Nephron (organoid): ENCODE data around the gene MSI2.

Experiments
- H3K27ac Mint-ChIP-seq, 3 experiments: 2 replicates each; pipeline ENCODE4 v1.8.0; 2020; ENCODE audit warnings: mixed read lengths in 3 of 3, mild to moderate bottlenecking in 2 of 3, moderate library complexity in 1 of 3
- H3K27me3 Mint-ChIP-seq: 2 replicates; pipeline ENCODE4 v1.8.0; 2021; ENCODE audit warnings: low read depth, mild to moderate bottlenecking, moderate library complexity, mixed read lengths
- H3K36me3 Mint-ChIP-seq: 2 replicates; pipeline ENCODE4 v1.8.0; 2020; ENCODE audit warnings: low read depth, mixed read lengths
- H3K4me1 Mint-ChIP-seq: 2 replicates; pipeline ENCODE4 v1.8.0; 2020; ENCODE audit warnings: mixed read lengths
- H3K4me3 Mint-ChIP-seq, 3 experiments: 2 replicates each; pipeline ENCODE4 v1.8.0; 2020; ENCODE audit warnings: mild to moderate bottlenecking in 3 of 3, mixed read lengths in 3 of 3, moderate library complexity in 2 of 3
- H3K9me3 Mint-ChIP-seq: 2 replicates; pipeline ENCODE4 v1.8.0; 2020; ENCODE audit warnings: mixed read lengths
- TF ChIP-seq, protein P1 (sequence below), 3 experiments: fragments of 200-600 bp; sonication (generic); IDR thresholded peaks; one replicate each; pipeline ENCODE4 v1.5.0; 2021; ENCODE audit warnings: antibody characterized with exemption in 3 of 3; ENCODE audit not compliant: unreplicated experiment in 3 of 3

The MSI2 gene

DNA sequence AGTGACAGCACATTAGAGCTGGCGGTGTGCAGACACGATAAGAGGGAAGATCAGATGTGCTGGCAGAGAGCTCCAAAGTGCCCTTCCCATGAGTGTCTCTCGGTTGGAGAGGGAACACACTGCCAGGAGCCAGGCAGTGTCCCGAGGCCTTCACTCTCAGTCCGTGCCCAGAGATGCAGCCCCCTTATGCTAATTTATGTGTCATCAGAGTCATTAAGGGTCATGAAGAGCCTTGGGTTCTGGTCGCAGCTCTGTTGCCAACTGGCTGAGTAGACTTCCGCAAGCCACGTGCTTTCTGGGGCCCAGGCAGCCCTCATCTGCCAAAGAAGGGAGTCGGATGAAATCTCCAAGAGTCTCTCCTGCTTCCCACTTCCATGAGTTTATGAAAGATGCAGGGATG lies 232.5 kb downstream of the MSI2 start:
- Mint-ChIP-seq H3K27ac (peak overlapping the region in 2 of 3 experiments; percentile 43 to 61), H3K4me3 (no peak overlapping the region), H3K9me3 (no peaks in the 10 kb centered on the region), H3K36me3 (no peaks in the 10 kb centered on the region), H3K27me3 (peaks cover 96% of the 10 kb centered on the region), H3K4me1 (peaks cover 74% of the 10 kb centered on the region)
- TF ChIP-seq, protein P1, sequence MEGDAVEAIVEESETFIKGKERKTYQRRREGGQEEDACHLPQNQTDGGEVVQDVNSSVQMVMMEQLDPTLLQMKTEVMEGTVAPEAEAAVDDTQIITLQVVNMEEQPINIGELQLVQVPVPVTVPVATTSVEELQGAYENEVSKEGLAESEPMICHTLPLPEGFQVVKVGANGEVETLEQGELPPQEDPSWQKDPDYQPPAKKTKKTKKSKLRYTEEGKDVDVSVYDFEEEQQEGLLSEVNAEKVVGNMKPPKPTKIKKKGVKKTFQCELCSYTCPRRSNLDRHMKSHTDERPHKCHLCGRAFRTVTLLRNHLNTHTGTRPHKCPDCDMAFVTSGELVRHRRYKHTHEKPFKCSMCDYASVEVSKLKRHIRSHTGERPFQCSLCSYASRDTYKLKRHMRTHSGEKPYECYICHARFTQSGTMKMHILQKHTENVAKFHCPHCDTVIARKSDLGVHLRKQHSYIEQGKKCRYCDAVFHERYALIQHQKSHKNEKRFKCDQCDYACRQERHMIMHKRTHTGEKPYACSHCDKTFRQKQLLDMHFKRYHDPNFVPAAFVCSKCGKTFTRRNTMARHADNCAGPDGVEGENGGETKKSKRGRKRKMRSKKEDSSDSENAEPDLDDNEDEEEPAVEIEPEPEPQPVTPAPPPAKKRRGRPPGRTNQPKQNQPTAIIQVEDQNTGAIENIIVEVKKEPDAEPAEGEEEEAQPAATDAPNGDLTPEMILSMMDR (IDR thresholded peaks at IDR 0.05; ENCODE audit: unreplicated experiment in 3 of 3): no peak

DNA sequence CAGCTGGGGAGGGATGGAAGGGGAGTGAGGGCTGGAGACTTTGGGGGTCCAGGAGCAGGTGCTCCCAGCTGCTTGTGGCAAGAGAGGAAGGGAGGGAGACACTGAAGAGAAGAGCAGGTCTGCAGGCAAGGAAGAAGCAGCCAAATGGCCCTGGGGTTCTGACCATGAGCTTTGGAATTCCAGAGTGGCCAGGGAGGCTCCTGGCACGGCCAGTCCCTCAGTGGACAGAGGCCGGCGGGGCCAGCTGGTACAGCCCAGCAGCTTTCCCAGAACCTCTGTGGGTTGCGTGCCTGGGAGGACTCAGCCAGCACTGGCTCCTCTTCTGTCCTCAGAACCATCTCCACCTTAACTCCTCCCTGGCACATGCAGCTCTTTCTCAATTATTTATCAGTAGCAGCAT lies 233.0 kb downstream of the MSI2 start:
- Mint-ChIP-seq H3K27ac (peak overlapping the region; percentile 33 to 61 (median 43)), H3K27me3 (peaks cover 96% of the 10 kb centered on the region), H3K36me3 (no peaks in the 10 kb centered on the region), H3K4me1 (peaks cover 70% of the 10 kb centered on the region), H3K9me3 (no peaks in the 10 kb centered on the region), H3K4me3 (no peak overlapping the region)
- TF ChIP-seq, protein P1 (IDR thresholded peaks at IDR 0.05; ENCODE audit: unreplicated experiment in 3 of 3): no peak

DNA sequence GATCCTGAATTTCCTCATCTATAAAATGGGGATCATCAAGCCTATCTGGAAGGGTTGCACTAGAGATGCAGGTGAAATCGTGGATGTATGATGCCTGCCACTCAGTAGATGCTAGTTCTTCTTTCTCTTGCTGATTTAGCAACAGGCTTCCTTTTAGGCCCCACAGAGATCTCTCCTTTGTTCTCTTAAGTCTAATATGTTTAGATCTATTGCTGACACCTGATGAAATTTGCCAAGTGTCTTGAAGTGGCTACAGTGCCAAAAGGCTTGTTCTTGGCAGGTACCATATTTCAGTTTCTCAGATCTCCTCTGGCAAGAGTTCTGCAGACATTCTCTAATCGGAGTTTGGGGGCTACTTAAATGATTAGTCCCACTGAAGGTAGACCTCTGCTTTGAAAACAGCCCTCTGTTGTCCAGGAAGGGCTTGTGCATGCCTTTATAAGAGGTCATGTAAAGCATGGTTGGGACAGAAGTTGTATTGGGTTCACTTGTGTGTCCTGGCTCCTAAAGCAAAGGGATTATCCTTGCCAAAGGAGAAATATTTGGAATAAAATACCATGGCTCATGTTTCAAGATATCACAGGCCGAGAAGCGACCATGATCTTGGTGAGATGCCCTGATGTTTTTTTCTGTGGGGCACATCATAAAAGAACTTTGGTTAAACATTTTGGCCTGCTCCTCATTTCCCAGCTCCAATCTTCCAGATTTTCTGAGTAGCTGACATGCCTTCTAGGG lies 234.0 kb downstream of the MSI2 start:
- Mint-ChIP-seq H3K4me3 (no peak overlapping the region), H3K27ac (peak overlapping the region; percentile 7 to 47 (median 33)), H3K36me3 (no peaks in the 10 kb centered on the region), H3K9me3 (no peaks in the 10 kb centered on the region), H3K27me3 (peaks cover 92% of the 10 kb centered on the region), H3K4me1 (peaks cover 61% of the 10 kb centered on the region)
- TF ChIP-seq, protein P1 (IDR thresholded peaks at IDR 0.05; ENCODE audit: unreplicated experiment in 3 of 3): no peak

DNA sequence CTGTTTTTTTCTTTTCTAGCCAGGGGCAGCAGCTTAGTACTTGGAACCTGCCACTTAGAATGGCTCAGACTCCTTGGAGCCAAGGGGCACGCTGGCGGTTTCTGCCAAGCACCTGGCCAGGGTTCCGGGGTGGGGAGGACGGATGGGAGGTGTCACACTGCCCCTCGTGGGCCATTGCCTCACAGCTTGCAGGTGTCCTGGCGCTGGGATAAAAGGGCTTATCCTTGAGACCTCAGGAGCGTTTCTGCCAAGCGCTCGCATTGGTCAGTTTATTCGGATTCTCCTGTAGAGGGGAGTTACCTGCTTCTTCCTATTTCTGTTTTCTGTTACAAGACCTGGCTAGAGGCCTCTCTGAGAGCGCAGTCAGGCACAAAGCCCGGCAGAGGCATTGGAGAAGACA lies 234.6 kb downstream of the MSI2 start:
- Mint-ChIP-seq H3K9me3 (no peaks in the 10 kb centered on the region), H3K27me3 (peaks cover 92% of the 10 kb centered on the region), H3K4me1 (peaks cover 55% of the 10 kb centered on the region), H3K4me3 (no peak overlapping the region), H3K36me3 (no peaks in the 10 kb centered on the region), H3K27ac (peak overlapping the region in 1 of 3 experiments; percentile 47)
- TF ChIP-seq, protein P1 (IDR thresholded peaks at IDR 0.05; ENCODE audit: unreplicated experiment in 3 of 3): no peak

DNA sequence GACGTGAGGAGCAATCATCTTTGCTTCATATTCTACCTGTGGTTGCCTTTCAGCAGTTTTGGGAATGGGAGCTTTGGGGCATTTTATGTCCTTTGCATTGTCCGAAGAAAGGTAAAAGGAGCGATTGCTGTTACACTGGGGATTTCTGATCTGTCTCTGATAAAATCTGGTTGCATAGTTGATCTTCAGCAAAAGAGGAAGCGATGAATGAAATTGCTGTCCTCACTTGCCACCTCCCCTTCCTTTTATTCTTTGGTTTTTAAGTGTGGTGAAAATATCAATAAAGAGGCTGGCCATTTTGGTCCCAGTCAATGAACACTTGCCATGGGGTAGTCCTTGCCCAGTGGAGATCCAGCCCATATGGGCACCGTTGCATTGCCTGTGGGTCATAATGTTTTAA lies 236.8 kb downstream of the MSI2 start:
- Mint-ChIP-seq H3K27ac (peak overlapping the region in 1 of 3 experiments; percentile 10), H3K36me3 (no peaks in the 10 kb centered on the region), H3K27me3 (peaks cover 88% of the 10 kb centered on the region), H3K9me3 (no peaks in the 10 kb centered on the region), H3K4me3 (no peak overlapping the region), H3K4me1 (peaks cover 32% of the 10 kb centered on the region)
- TF ChIP-seq, protein P1 (IDR thresholded peaks at IDR 0.05; ENCODE audit: unreplicated experiment in 3 of 3): no peak

DNA sequence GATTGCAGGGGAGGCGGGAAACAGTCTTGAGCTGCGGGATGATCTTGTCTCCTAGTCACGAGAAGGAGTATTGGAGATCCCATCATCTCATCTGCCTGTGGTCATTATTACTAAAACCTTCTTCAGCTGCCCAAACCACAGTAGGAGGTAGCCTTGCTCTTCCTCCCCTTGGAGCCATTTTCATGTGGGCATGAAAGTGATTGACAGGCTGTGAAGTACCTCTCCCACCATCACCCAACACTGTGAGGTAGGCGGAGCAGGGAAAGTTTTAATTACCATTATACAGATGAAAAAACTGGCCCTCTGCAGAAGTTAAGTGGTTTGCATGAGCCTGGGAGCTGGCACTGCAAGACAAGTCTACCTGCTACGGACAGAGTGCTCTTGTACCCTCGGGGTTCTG lies 237.3 kb downstream of the MSI2 start:
- H3K4me3 Mint-ChIP-seq: no peak overlapping the region
- TF ChIP-seq, protein P1 (IDR thresholded peaks at IDR 0.05; ENCODE audit: unreplicated experiment in 3 of 3): no peak
- peaks cover 86% of the 10 kb centered on the region for H3K27me3 Mint-ChIP-seq
- H3K36me3 Mint-ChIP-seq: no peaks in the 10 kb centered on the region
- H3K9me3 Mint-ChIP-seq: no peaks in the 10 kb centered on the region
- peak overlapping the region in 1 of 3 experiments; percentile 10 for H3K27ac Mint-ChIP-seq
- H3K4me1 Mint-ChIP-seq: peaks cover 32% of the 10 kb centered on the region
